Cardiac septum (tissue), 1 donor: Measurements from ENCODE around the gene FAM13A. TPM values are rescaled to one million over a fixed set of nuclear protein-coding genes. Genes with fewer than 3 reads are reported as not detected.
"Not testable (repeated sequence)": the region's sequence is repeated elsewhere in the genome, so short reads cannot be mapped to it uniquely, and the experiment has no call there.

Experiments used
- DNase-seq: peaks from one replicate; pipeline ENCODE4 v3.0.0-alpha.2; 2020; ENCODE audit warnings: low spot score
- intact Hi-C: fragments of 100-400 bp; cut with DNase I; formaldehyde crosslinking; loops from one replicate; pipeline ENCODE4 v1.14.0; 2022
- total RNA-seq: library from RNA; stranded (reverse); fragmentation: NEBNext Ultra II Directional; extraction: Animal tissue kit (Norgen Biotek cat#: 25700); gene quantifications from one replicate; pipeline ENCODE4 v1.2.1, GENCODE V29; 2021
- donor health status: DM: no; HTN: no; CAD: no.

Gene FAM13A
- total RNA-seq, 1 donor from 2014 or later, result 6.6 TPM

GRCh38 chr4:88927420-88927819 lies 129.6 kb downstream of the FAM13A start:
- no peak for DNase-seq
- intact Hi-C loops, result no loop called here

GRCh38 chr4:88919056-88919455 lies 137.9 kb downstream of the FAM13A start:
- no peak for DNase-seq
- intact Hi-C loops, result no loop called here

DNA sequence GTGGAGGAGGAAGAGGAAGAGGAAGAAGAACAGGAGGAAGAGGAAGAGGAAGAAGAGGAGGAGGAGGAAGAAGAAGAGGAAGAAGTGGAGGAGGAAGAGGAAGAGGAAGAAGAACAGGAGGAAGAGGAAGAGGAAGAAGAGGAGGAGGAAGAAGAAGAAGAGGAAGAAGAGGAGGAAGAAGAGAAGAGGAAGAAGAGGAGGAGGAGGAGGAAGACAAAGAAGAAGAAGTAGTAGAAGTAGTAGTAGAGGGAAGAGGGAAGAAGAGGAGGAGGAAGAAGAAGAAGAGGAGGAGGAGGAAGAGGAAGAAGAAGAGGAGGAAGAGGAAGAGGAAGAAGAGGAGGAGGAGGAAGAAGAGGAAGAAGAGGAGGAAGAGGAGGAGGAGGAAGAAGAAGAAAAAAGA lies 143.8 kb downstream of the FAM13A start:
- intact Hi-C loops, DNase-seq: not testable (repeated sequence)

- DNase-seq, result no peak
- intact Hi-C loops, result no loop called here
Observed at GRCh38 chr4:88911246-88912212, 145.5 kb downstream of the FAM13A start.

DNA sequence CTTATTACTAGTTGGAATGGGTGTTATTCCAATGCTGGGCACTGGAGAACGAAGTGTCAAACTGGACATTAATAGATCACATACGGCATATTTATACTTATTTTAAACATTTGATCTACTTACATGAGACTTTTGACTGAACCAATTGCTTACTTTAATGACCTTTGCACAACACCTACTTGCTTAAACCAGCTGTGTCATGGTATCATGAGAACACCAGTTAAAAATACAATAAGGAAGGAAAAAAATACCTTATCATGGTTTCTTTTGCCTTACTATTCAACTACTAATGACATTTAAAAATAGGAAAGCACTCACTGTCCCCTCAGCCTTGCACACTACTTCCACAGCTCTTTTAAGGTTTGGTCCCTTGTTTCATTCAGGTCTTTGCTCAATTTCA lies 146.9 kb downstream of the FAM13A start:
- intact Hi-C loops, result no loop called here
- DNase-seq, result no peak

DNA sequence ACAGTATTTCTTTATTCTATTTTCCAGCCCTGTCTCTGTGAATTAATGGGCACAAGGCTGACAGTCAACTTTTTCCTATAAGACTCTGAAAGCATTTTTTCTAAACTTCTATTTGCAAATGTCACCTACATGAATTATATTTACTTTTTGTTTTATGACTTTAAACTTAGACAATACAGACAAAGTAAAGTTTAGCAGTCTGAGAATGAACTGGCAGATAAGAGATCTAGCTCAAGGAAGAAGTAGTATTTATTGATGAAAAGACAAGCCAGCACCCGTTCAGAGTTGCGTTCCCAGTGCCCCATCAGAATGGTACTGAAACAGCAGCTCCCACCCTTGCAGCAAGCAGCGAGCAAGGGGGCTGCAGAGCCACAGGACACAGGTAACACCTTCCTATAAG lies 148.5 kb downstream of the FAM13A start:
- intact Hi-C loops, result no loop called here
- no peak for DNase-seq

- intact Hi-C loops, result no loop called here
- DNase-seq, result no peak
Observed at GRCh38 chr4:88908003-88908402, 149.0 kb downstream of the FAM13A start.

- DNase-seq, result no peak
- intact Hi-C loops, result no loop called here
Observed at GRCh38 chr4:88907478-88907877, 149.5 kb downstream of the FAM13A start.

DNA sequence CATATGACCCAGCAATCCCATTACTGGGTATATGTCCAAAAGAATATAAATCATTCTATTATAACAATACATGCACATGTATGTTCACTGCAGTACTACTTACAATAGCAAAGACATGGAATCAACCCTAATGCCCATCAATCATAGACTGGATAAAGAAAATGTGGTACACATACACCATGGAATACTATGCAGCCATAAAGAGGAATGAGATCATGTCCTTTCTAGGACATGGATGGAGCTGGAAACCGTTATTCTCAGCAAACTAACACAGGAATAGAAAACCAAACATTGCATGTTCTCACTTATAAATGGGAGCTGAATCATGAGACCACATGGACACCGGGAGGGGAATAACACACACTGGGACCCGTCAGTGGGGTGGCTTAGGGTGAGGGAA lies 152.7 kb downstream of the FAM13A start:
- intact Hi-C loops, result not testable (repeated sequence)

DNA sequence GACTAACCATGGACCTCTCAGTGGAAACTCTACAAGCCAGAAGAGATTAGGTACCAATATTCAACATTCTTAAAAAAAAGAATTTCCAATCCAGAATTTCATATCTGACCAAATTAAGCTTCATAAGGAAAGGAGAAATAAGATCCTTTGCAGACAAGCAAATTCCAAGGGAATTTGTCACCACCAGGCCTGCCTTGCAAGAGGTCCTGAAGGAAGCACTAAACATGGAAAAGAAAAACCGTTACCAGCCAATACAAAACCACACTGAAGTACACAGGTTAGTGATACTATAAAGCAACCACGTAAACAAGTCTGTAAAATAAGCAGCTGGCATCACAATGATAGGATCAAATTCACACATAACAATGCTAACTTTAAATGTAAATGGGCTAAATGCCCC lies 156.6 kb downstream of the FAM13A start:
- intact Hi-C loops, result no loop called here
- DNase-seq, result no peak

More for the DNA sequence above, 152.7 kb downstream of the FAM13A start:
- DNase-seq, result not testable (repeated sequence)

- intact Hi-C loops, result no loop called here
- DNase-seq, result no peak
Observed at GRCh38 chr4:88897752-88898151, 159.2 kb downstream of the FAM13A start.

- no peak for DNase-seq
- intact Hi-C loops, result no loop called here
Observed at GRCh38 chr4:88897180-88897579, 159.8 kb downstream of the FAM13A start.

GRCh38 chr4:88893961-88894360 lies 163.0 kb downstream of the FAM13A start:
- DNase-seq, result no peak
- intact Hi-C loops, result no loop called here

DNA sequence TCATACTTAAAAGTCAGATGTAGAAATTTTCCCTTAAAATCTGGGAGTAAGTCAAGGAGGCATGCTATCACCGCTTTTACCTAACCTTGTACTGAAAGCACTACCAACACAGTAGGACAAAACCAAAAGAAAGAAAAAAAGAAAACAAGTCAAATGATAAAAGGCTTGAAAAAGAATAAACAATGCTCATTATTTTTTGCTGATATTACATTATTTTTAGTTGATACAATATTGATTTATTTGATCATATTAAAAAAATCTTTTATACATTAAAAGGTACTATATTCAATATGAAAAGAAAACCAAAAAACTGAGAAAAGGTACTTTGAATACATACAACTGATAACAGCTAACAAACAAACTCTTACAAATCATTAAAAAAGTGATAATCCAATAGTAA lies 164.3 kb downstream of the FAM13A start:
- intact Hi-C loops, result no loop called here
- DNase-seq, result no peak

DNA sequence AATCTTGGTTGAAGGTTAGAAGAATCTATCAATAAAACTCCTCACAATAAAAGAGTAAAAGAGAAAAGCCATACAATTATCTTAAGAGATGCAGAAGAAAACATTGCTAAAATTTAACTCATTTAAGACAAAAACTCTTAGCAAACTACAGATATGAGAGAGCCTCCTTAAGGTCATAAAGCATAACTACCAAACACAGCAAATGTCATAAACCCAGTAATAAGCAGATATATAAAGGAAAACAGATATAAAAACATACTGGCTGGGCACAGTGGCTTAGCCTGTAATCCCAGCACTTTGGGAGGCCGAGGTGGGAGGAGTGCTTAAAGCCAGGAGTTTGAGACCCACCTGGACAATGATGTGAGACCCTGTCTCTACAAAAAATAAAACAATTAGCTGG lies 165.3 kb downstream of the FAM13A start:
- intact Hi-C loops, result no loop called here
- DNase-seq, result no peak

- DNase-seq, result not testable (repeated sequence)
Observed at GRCh38 chr4:88887409-88887808, 169.6 kb downstream of the FAM13A start.

GRCh38 chr4:88881227-88881569 lies 175.8 kb downstream of the FAM13A start:
- intact Hi-C loops, result no loop called here
- no peak for DNase-seq

More at GRCh38 chr4:88887409-88887808, 169.6 kb downstream of the FAM13A start:
- intact Hi-C loops, result not testable (repeated sequence)

DNA sequence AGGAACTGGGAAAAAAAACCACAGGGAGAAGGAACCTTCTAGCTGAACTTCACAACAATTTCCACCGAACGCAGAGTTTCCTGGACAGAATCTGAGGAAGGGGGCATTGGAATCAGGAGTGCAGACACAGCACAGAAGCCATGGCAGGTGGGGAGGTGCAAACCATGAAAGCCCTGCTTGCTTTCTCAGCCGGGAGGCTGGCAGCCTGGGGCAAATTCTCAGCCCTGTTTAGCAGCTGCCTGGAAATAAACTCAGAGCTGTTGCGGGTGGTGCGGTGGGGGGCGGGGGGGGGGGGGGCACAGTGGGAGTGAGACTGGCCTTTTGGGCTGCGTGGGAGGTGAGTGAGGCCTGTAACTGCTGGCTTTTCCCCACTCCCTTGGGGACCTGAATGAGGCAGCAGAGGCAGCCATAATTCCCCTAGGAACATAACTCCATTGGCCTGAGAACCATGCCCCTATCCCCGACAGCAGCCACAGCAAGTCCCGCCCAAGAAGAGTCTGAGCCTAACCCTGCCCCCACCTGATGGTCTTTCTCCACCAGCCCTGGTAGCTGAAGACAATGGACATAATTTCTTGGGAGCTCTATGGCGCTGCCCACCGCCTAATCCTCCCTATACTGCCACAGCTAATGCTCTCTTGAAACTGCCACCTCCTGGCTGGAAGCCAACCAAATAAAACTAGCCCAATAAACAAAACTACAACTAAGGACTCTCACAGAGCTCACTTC lies 176.3 kb downstream of the FAM13A start:
- DNase-seq, result no peak

GRCh38 chr4:88879991-88880390 lies 177.0 kb downstream of the FAM13A start:
- intact Hi-C loops, result no loop called here

More for the DNA sequence above, 176.3 kb downstream of the FAM13A start:
- intact Hi-C loops, result no loop called here

DNA sequence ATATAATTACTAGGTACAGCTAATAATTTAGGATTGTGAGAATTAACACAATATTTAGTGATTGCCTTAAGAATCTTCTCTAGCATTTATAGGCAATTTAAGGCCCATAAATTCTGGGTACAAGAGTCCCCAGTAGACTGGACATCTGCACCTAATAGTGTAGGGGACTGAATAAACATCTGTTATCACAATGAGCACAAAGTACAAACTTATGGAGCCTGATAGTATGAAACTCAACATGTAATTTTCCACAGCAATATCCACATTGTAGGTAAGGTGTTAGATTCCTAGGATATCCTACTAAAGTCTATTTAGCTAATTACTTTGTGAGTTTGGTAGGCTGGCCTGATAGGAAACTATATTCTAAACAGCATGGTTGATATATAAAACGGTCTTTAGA lies 178.3 kb downstream of the FAM13A start:
- intact Hi-C loops, result no loop called here
- no peak for DNase-seq

More at GRCh38 chr4:88879991-88880390, 177.0 kb downstream of the FAM13A start:
- no peak for DNase-seq

DNA sequence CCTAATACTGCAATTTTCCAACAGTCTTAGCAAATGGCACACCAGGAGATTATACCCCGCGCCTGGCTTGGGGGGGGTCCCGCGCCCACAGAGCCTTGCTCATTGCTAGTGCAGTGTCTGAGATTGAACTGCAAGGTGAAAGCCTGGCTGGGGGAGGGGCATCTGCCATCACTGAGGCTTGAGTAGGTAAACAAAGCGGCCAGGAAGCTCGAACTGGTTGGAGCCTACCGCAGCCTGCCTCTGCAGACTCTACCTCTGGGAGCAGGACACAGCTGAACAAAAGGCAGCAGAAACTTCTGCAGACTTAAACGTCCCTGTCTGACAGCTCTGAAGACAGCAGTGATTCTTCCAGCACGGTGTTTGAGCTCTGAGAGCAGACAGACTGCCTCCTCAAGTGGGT lies 186.6 kb downstream of the FAM13A start:
- intact Hi-C loops, result no loop called here
- no peak for DNase-seq
